ENCODE results near the gene SPG7.

DNA sequence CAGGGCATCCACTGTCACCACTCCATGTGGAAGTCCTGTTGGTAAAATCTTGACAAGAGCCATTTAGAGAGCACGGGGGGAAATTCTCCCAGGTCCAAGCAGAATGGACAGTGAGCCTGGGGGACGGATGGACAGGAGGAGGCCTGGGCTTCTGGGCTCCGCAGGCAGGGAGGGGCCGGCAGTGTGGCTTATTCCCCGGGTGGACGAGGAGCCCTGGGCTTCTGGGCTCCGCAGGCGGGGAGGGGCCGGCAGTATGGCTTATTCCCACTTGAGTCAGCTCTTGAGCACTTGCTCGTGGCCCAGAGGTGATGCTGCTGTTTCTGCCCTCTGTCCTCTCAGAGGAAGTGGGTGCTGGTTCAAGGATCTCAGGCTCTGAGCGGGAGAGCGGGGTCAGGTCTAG, 30.1 kb downstream of the SPG7 start:
- TF ChIP-seq, protein P1, sequence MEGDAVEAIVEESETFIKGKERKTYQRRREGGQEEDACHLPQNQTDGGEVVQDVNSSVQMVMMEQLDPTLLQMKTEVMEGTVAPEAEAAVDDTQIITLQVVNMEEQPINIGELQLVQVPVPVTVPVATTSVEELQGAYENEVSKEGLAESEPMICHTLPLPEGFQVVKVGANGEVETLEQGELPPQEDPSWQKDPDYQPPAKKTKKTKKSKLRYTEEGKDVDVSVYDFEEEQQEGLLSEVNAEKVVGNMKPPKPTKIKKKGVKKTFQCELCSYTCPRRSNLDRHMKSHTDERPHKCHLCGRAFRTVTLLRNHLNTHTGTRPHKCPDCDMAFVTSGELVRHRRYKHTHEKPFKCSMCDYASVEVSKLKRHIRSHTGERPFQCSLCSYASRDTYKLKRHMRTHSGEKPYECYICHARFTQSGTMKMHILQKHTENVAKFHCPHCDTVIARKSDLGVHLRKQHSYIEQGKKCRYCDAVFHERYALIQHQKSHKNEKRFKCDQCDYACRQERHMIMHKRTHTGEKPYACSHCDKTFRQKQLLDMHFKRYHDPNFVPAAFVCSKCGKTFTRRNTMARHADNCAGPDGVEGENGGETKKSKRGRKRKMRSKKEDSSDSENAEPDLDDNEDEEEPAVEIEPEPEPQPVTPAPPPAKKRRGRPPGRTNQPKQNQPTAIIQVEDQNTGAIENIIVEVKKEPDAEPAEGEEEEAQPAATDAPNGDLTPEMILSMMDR (IDR thresholded peaks at IDR 0.05; ENCODE audit: low read length) = no peak
- no peak for TF ChIP-seq EZH2 (IDR thresholded peaks at IDR 0.05; ENCODE audit: borderline replicate concordance, low read length)
